SKM-1 treated with dmso at 0.1 percent for 144 hours (cell line): ENCODE results near the gene MT1H.
"Not testable (repeated sequence)": the region's sequence is repeated elsewhere in the genome, so short reads cannot be mapped to it uniquely, and the experiment has no call there.

Experiments
- DNase-seq: peaks from one replicate; lab custom pipeline; 2025; ENCODE audit not compliant: unreplicated experiment; lab: John Stamatoyannopoulos, UW

The MT1H gene

GRCh38 chr16:56669005-56669839 lies at the start of gene MT1H:
MT1H (plus strand) TSS chr16:56669814; CDS start chr16:56669885, 71 bp downstream.
- no peak for DNase-seq

GRCh38 chr16:56620339-56620897 lies 49.2 kb upstream of the MT1H start:
- DNase-seq, result no peak

GRCh38 chr16:56621665-56622445 lies 47.8 kb upstream of the MT1H start:
- not testable (repeated sequence) for DNase-seq

GRCh38 chr16:56623184-56623583 lies 46.4 kb upstream of the MT1H start:
- not testable (repeated sequence) for DNase-seq

- DNase-seq, result no peak
These were observed 46.0 kb upstream of the MT1H start for GRCh38 chr16:56623637-56624036.

- DNase-seq, result peak; percentile 67
These were observed 44.3 kb upstream of the MT1H start, which contains the start of gene MT1E for GRCh38 chr16:56625140-56625942. MT1E (plus strand) TSS chr16:56625781; CDS start chr16:56625852, 71 bp downstream.

GRCh38 chr16:56625943-56626654 lies 43.5 kb upstream of the MT1H start:
- DNase-seq, result no peak

GRCh38 chr16:56626685-56627084 lies 42.9 kb upstream of the MT1H start:
- DNase-seq, result no peak

- DNase-seq, result no peak
These were observed 40.9 kb upstream of the MT1H start for GRCh38 chr16:56628486-56629350.

- no peak for DNase-seq
These were observed 40.1 kb upstream of the MT1H start for GRCh38 chr16:56629531-56629930.

- DNase-seq, result no peak
These were observed 39.5 kb upstream of the MT1H start for GRCh38 chr16:56630134-56630533.

- DNase-seq, result no peak
These were observed 38.4 kb upstream of the MT1H start for GRCh38 chr16:56631197-56631596.

GRCh38 chr16:56631832-56632155 lies 37.8 kb upstream of the MT1H start:
- DNase-seq, result no peak

- no peak for DNase-seq
These were observed 37.3 kb upstream of the MT1H start, which contains the start of gene MT1M for GRCh38 chr16:56632156-56632847. MT1M (plus strand) TSS chr16:56632659; CDS start chr16:56632732, 73 bp downstream.

- DNase-seq, result no peak
These were observed 36.7 kb upstream of the MT1H start for GRCh38 chr16:56632848-56633365.

- DNase-seq, result no peak
These were observed 36.1 kb upstream of the MT1H start for GRCh38 chr16:56633535-56633934.

- no peak for DNase-seq
These were observed 34.7 kb upstream of the MT1H start for GRCh38 chr16:56634715-56635440.

- no peak for DNase-seq
These were observed 34.1 kb upstream of the MT1H start for GRCh38 chr16:56635441-56635967.
